Thyroid gland (tissue), 4 donors: ENCODE data around the gene HAPSTR1.

ENCODE experiments used
- POLR2A ChIP-seq, 2 donors: fragments of 450-650 bp; IDR thresholded peaks; one replicate each; pipeline ENCODE4 v1.6.1; 2017; ENCODE audit warnings: antibody characterized with exemption in 2 of 2, mild to moderate bottlenecking in 2 of 2, moderate library complexity in 1 of 2
- TF ChIP-seq, protein P1 (sequence below), 6 experiments: fragments of 200-600 bp in 3 of 6; fragments of 450-650 bp in 3 of 6; sonication (generic) in 3 of 6; IDR thresholded peaks; one replicate each; pipeline ENCODE4 v1.5.1; 2016 to 2019; ENCODE audit warnings: antibody characterized with exemption in 6 of 6, mild to moderate bottlenecking in 2 of 6, inconsistent platforms in 1 of 6, moderate library complexity in 1 of 6

- TF ChIP-seq POLR2A (IDR thresholded peaks at IDR 0.05) = no peak
- TF ChIP-seq, protein P1, sequence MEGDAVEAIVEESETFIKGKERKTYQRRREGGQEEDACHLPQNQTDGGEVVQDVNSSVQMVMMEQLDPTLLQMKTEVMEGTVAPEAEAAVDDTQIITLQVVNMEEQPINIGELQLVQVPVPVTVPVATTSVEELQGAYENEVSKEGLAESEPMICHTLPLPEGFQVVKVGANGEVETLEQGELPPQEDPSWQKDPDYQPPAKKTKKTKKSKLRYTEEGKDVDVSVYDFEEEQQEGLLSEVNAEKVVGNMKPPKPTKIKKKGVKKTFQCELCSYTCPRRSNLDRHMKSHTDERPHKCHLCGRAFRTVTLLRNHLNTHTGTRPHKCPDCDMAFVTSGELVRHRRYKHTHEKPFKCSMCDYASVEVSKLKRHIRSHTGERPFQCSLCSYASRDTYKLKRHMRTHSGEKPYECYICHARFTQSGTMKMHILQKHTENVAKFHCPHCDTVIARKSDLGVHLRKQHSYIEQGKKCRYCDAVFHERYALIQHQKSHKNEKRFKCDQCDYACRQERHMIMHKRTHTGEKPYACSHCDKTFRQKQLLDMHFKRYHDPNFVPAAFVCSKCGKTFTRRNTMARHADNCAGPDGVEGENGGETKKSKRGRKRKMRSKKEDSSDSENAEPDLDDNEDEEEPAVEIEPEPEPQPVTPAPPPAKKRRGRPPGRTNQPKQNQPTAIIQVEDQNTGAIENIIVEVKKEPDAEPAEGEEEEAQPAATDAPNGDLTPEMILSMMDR (IDR thresholded peaks at IDR 0.05) = no peak
Observed at GRCh38 chr16:9095656-9096397, 4.4 kb downstream of the HAPSTR1 start.
